A549 (cell line): ENCODE results near the gene SLC45A3. TPM values are rescaled to one million over a fixed set of nuclear protein-coding genes. Genes with fewer than 3 reads are reported as not detected.
A peak's percentile ranks its signal among the peaks of the same experiment; 100 is the strongest.

Experiments
- ATAC-seq, 2 experiments: fragments of 200-7000 bp in 1 of 2; fragments of >200 bp in 1 of 2; cut with Nextera tagmentation in 1 of 2; cut with Tn5 transposase in 1 of 2; 3 replicates each; pipeline versions ENCODE4 v1.8.0 to v1.9.1; 2018 to 2020; ENCODE audit warnings: mild to moderate bottlenecking in 1 of 2, moderate library complexity in 1 of 2
- CTCF ChIA-PET: fragments of 300-600 bp; sonication (Branson Sonifier 250); formaldehyde crosslinking; extraction: SDS; loops from one replicate; lab custom pipeline; 2021; ENCODE audit warnings: antibody characterized with exemption, inconsistent platforms; lab: Yijun Ruan, JAX
- POLR2A ChIA-PET: fragments of 350-600 bp; formaldehyde crosslinking; extraction: SDS; loops from one replicate; lab custom pipeline; 2021; ENCODE audit warnings: antibody characterized with exemption, inconsistent platforms; lab: Yijun Ruan, JAX
- DNase-seq, 2 experiments: peaks; one replicate each; pipeline versions ENCODE4 v3.0.0 to v3.0.0-alpha.2; 2011 to 2016; ENCODE audit warnings: low read depth in 1 of 2, low spot score in 1 of 2
- FAIRE-seq: peaks from 2 replicates; lab custom pipeline; 2011; peaks lifted over from hg19 to GRCh38; lab: Jason Lieb, UNC
- H3K27ac ChIP-seq, 2 experiments: fragments of >200 bp; sonication (Bioruptor Twin); formaldehyde crosslinking; 3 replicates each; pipeline ENCODE4 v1.5.1; 2016 to 2017
- H3K4me1 ChIP-seq: fragments of >200 bp; sonication (Bioruptor Twin); formaldehyde crosslinking; 3 replicates; pipeline ENCODE4 v1.6.1; 2016
- H3K4me2 ChIP-seq: fragments of >200 bp; sonication (Bioruptor Twin); formaldehyde crosslinking; 3 replicates; pipeline ENCODE4 v1.6.1; 2016
- H3K4me3 ChIP-seq: fragments of >200 bp; sonication (Bioruptor Twin); formaldehyde crosslinking; 3 replicates; pipeline ENCODE4 v1.5.1; 2016
- H3K9me3 ChIP-seq: fragments of >200 bp; sonication (Bioruptor Twin); formaldehyde crosslinking; 3 replicates; pipeline ENCODE4 v1.6.1; 2016
- CBX2 ChIP-seq: fragments of 200-600 bp; sonication (generic); IDR thresholded peaks from 2 replicates; pipeline ENCODE4 v1.6.1; 2016; ENCODE audit warnings: low read depth, mild to moderate bottlenecking, borderline replicate concordance
- CBX8 ChIP-seq: fragments of 200-600 bp; sonication (generic); IDR thresholded peaks from 2 replicates; pipeline ENCODE4 v1.6.1; 2016
- CTCF ChIP-seq: fragments of >200 bp; sonication (Bioruptor Twin); formaldehyde crosslinking; IDR thresholded peaks from 3 replicates; pipeline ENCODE4 v1.5.1; 2016
- ELK1 ChIP-seq: fragments of 150-350 bp; IDR thresholded peaks from 2 replicates; pipeline ENCODE4 v1.6.1; 2014; ENCODE audit warnings: low read depth, mild to moderate bottlenecking, low read length
- FOXS1 ChIP-seq: fragments of 250-450 bp; sonication (Bioruptor Pico); IDR thresholded peaks from 2 replicates; pipeline ENCODE4 v1.5.0; 2020; ENCODE audit warnings: mild to moderate bottlenecking, moderate library complexity
- HMGXB4 ChIP-seq: fragments of 250-450 bp; sonication (Bioruptor Pico); IDR thresholded peaks from 2 replicates; pipeline ENCODE4 v1.5.0; 2021; ENCODE audit warnings: mild to moderate bottlenecking, moderate library complexity, borderline replicate concordance
- HOXB13 ChIP-seq: fragments of 250-450 bp; sonication (Bioruptor Pico); IDR thresholded peaks from 2 replicates; pipeline ENCODE4 v1.5.0; 2020; ENCODE audit warnings: low read depth, mild to moderate bottlenecking, moderate library complexity
- MAX ChIP-seq: IDR thresholded peaks from 2 replicates; pipeline ENCODE4 v1.6.1; 2012
- MYC ChIP-seq: IDR thresholded peaks from 2 replicates; pipeline ENCODE4 v1.6.1; 2012; ENCODE audit warnings: mild to moderate bottlenecking, inconsistent platforms, low read length, improper control_type of control experiment, borderline replicate concordance
- RAD21 ChIP-seq, 2 experiments: fragments of >200 bp in 1 of 2; sonication (Bioruptor Twin) in 1 of 2; formaldehyde crosslinking in 1 of 2; IDR thresholded peaks in 1 of 2; conservative IDR thresholded peaks in 1 of 2; 2 replicates in 1 of 2; 3 replicates in 1 of 2; pipeline ENCODE4 v1.6.1; 2012 to 2018; ENCODE audit warnings: inconsistent platforms in 1 of 2
- REST ChIP-seq: fragments of 200-600 bp; sonication (generic); IDR thresholded peaks from 2 replicates; pipeline ENCODE4 v1.6.1; 2016; ENCODE audit warnings: antibody characterized with exemption, mild to moderate bottlenecking, moderate library complexity
- SMC3 ChIP-seq: fragments of >200 bp; sonication (Bioruptor Twin); formaldehyde crosslinking; IDR thresholded peaks from 3 replicates; pipeline ENCODE4 v1.6.1; 2018; ENCODE audit warnings: inconsistent platforms
- TP53 ChIP-seq: fragments of 250-450 bp; sonication (Bioruptor Pico); IDR thresholded peaks from 2 replicates; pipeline ENCODE4 v1.5.0; 2021; ENCODE audit warnings: mild to moderate bottlenecking, moderate library complexity
- ZC3H11A ChIP-seq: fragments of 450-650 bp; IDR thresholded peaks from 2 replicates; pipeline ENCODE4 v1.6.1; 2014; ENCODE audit warnings: antibody characterized with exemption, mild to moderate bottlenecking
- WGBS: methylation state at CpG from one replicate; pipeline ENCODE4 v1.1.6; 2017; ENCODE audit errors: missing lambda C conversion rate; 5-methylcytosine and 5-hydroxymethylcytosine counted together
- polyA plus RNA-seq, 4 experiments: library from polyadenylated mRNA; depleted of rRNA in 3 of 4; stranded (reverse); fragments of >200 nt; fragmentation: RNase III in 1 of 4; extraction: RNeasy Plus Mini Kit Qiagen cat#74134 plus additional on column Dnase treatment in 1 of 4; gene quantifications; 2 replicates in 3 of 4; 3 replicates in 1 of 4; pipeline ENCODE4 v1.2.3, GENCODE V29; 2011 to 2017

Gene SLC45A3
- polyA plus RNA-seq, 2 of the 4 experiments (the other 2 are of a cell fraction), result 2.8 to 3.4 TPM

- DNase-seq (no peak), FAIRE-seq (no peak), ATAC-seq (no peak)
- CTCF ChIA-PET, result interaction anchor here (1.0 to 14.4 kb wide), 15 partner anchors 9 to 370 kb away, joined by 3 to 423 read pairs (median 38); partner anchors contain the start of genes ELK4 and SLC45A3
- H3K4me2 ChIP-seq, result no peak overlapping the region
- H3K4me3 ChIP-seq, result no peak overlapping the region
- POLR2A ChIA-PET, result interaction anchor here (0.7 kb wide), 1 partner anchor 42 kb away, joined by 3 read pairs; no protein-coding TSS in a partner anchor
- WGBS, result 80% methylated on average over 7 of the region's 8 CpGs
- H3K9me3 ChIP-seq, result no peaks in the 10 kb centered on the region
- TF ChIP-seq HOXB13, result no peak
- no peak for TF ChIP-seq HMGXB4 (CRISPR knock-in tag)
- TF ChIP-seq CBX8, result no peak
- TF ChIP-seq CBX2, result no peak
- TF ChIP-seq MYC, result no peak
- TF ChIP-seq TP53, result no peak
- no peak for TF ChIP-seq REST
- no peak for TF ChIP-seq ZC3H11A
- no peak for TF ChIP-seq ELK1
- TF ChIP-seq MAX, result no peak
- peaks cover 7% of the 10 kb centered on the region; the same call in 2 of the 3 replicates for H3K4me1 ChIP-seq
- no peak overlapping the region for H3K27ac ChIP-seq
Observed at GRCh38 chr1:205660361-205660760, 19.9 kb downstream of the SLC45A3 start.

GRCh38 chr1:205658943-205659581 is 21.2 kb downstream of the SLC45A3 start:
- FAIRE-seq, result no peak
- no peaks in the 10 kb centered on the region for H3K4me1 ChIP-seq
- peak; percentile 83 to 88 for TF ChIP-seq RAD21 (conservative IDR thresholded peaks at IDR 0.05 in 1 of 2, IDR thresholded peaks at IDR 0.05 in 1 of 2)
- peak; percentile 79 for TF ChIP-seq CTCF
- peak; percentile 80 for TF ChIP-seq SMC3
- no peak for TF ChIP-seq FOXS1 (CRISPR knock-in tag)
- ChIA-PET POLR2A (interaction anchor here (2.2 to 3.0 kb wide), 2 partner anchors 27 to 67 kb away, joined by 8 to 10 read pairs; partner anchors contain the start of gene ELK4), CTCF (interaction anchor here (0.5 to 14.4 kb wide), 63 partner anchors 10 to 430 kb away, joined by 3 to 423 read pairs (median 7); partner anchors contain the start of genes ELK4, RAB29 and SLC45A3)
- H3K9me3 ChIP-seq, result no peaks in the 10 kb centered on the region
- no peak overlapping the region for H3K4me3 ChIP-seq
- H3K27ac ChIP-seq, result no peak overlapping the region
- 48% methylated on average over 15 of the region's 20 CpGs for WGBS
- peak overlapping the region; percentile 38; the same call in 1 of the 3 replicates for H3K4me2 ChIP-seq
- ATAC-seq, result peak; percentile 85 to 94
- DNase-seq, result peak; percentile 56 to 87
